ENCODE results near the gene SPRYD3. TPM values are rescaled to one million over a fixed set of nuclear protein-coding genes. Genes with fewer than 3 reads are reported as not detected.

SPRYD3 gene
- total RNA-seq, 1 donor from 2014 or later: 10.5 TPM

DNA sequence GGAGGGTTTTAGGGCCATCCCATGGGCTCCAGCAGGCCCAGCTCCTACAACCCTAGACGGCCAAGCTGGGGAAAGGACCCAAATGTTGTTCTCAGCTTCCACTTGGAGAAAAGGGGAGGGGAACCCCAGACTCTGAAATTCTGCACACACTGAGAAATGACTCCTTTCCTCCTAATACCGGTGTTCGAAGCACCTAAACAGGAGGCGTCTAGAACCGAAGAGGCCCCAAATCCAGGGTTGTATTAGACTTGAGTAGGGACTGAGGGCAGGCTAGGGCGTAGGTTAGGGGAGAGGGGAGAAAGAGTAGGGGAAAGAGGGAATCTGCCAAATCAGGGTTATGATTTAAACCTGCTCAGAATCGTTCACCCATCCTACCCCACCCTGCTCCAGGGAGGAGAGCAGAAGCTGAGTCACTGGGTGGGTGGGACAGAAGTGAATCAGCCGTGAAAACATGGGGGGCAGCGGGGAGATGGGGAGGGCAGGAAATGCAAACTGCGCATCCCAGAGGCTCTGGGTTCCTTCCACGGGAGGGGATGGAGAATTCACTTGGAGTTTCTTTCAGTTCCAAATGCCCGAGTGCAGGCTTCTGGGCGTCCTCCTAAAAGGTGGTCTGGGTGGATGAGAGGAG is 19.3 kb upstream of the SPRYD3 start:
- DNase-seq (ENCODE audit: low spot score): no peak
- Mint-ChIP-seq H3K27ac (ENCODE audit: unreplicated experiment) (no peak overlapping the region), H3K9me3 (ENCODE audit: unreplicated experiment) (no peaks in the 10 kb centered on the region), H3K4me3 (ENCODE audit: unreplicated experiment) (peak overlapping the region; percentile 85), H3K27me3 (ENCODE audit: unreplicated experiment) (peaks cover 22% of the 10 kb centered on the region), H3K36me3 (ENCODE audit: low read depth, unreplicated experiment) (no peaks in the 10 kb centered on the region), H3K4me1 (ENCODE audit: unreplicated experiment) (peaks cover 50% of the 10 kb centered on the region)
- TF ChIP-seq, protein P1, sequence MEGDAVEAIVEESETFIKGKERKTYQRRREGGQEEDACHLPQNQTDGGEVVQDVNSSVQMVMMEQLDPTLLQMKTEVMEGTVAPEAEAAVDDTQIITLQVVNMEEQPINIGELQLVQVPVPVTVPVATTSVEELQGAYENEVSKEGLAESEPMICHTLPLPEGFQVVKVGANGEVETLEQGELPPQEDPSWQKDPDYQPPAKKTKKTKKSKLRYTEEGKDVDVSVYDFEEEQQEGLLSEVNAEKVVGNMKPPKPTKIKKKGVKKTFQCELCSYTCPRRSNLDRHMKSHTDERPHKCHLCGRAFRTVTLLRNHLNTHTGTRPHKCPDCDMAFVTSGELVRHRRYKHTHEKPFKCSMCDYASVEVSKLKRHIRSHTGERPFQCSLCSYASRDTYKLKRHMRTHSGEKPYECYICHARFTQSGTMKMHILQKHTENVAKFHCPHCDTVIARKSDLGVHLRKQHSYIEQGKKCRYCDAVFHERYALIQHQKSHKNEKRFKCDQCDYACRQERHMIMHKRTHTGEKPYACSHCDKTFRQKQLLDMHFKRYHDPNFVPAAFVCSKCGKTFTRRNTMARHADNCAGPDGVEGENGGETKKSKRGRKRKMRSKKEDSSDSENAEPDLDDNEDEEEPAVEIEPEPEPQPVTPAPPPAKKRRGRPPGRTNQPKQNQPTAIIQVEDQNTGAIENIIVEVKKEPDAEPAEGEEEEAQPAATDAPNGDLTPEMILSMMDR (IDR thresholded peaks at IDR 0.05; ENCODE audit: unreplicated experiment): no peak

GRCh38 chr12:53097564-53098353 is 18.6 kb upstream of the SPRYD3 start, which contains the start of gene IGFBP6:
Gene IGFBP6, plus strand, starts transcription at chr12:53097667. Its CDS starts 51 bp downstream, at chr12:53097718.
- peak; percentile 53 for DNase-seq (ENCODE audit: low spot score)
- TF ChIP-seq, protein P1 (IDR thresholded peaks at IDR 0.05; ENCODE audit: unreplicated experiment): no peak
- H3K4me1 Mint-ChIP-seq (ENCODE audit: unreplicated experiment): peaks cover 43% of the 10 kb centered on the region
- no peaks in the 10 kb centered on the region for H3K36me3 Mint-ChIP-seq (ENCODE audit: low read depth, unreplicated experiment)
- no peak within 1 kb of the TSS for H3K27ac Mint-ChIP-seq (ENCODE audit: unreplicated experiment)
- H3K4me3 Mint-ChIP-seq (ENCODE audit: unreplicated experiment): peak within 1 kb of the TSS; percentile 88
- H3K9me3 Mint-ChIP-seq (ENCODE audit: unreplicated experiment): no peaks in the 10 kb centered on the region
- H3K27me3 Mint-ChIP-seq (ENCODE audit: unreplicated experiment): peaks cover 22% of the 10 kb centered on the region

- Mint-ChIP-seq H3K36me3 (ENCODE audit: low read depth, unreplicated experiment) (no peaks in the 10 kb centered on the region), H3K9me3 (ENCODE audit: unreplicated experiment) (no peaks in the 10 kb centered on the region), H3K27me3 (ENCODE audit: unreplicated experiment) (peaks cover 22% of the 10 kb centered on the region), H3K4me3 (ENCODE audit: unreplicated experiment) (peak overlapping the region; percentile 88), H3K4me1 (ENCODE audit: unreplicated experiment) (peaks cover 37% of the 10 kb centered on the region), H3K27ac (ENCODE audit: unreplicated experiment) (no peak overlapping the region)
- DNase-seq (ENCODE audit: low spot score): no peak
- TF ChIP-seq, protein P1 (IDR thresholded peaks at IDR 0.05; ENCODE audit: unreplicated experiment): no peak
Measured at GRCh38 chr12:53097207-53097563, 18.0 kb upstream of the SPRYD3 start.

- Mint-ChIP-seq H3K36me3 (ENCODE audit: low read depth, unreplicated experiment) (no peaks in the 10 kb centered on the region), H3K4me3 (ENCODE audit: unreplicated experiment) (peak overlapping the region; percentile 88), H3K4me1 (ENCODE audit: unreplicated experiment) (peaks cover 34% of the 10 kb centered on the region), H3K9me3 (ENCODE audit: unreplicated experiment) (no peaks in the 10 kb centered on the region), H3K27me3 (ENCODE audit: unreplicated experiment) (peaks cover 24% of the 10 kb centered on the region), H3K27ac (ENCODE audit: unreplicated experiment) (no peak overlapping the region)
- no peak for DNase-seq (ENCODE audit: low spot score)
- TF ChIP-seq, protein P1 (IDR thresholded peaks at IDR 0.05; ENCODE audit: unreplicated experiment): no peak
Measured at GRCh38 chr12:53096759-53097158, 17.6 kb upstream of the SPRYD3 start.
